ELF-1 (cell line): Measurements from ENCODE around the gene NUDT9.
"Not testable (repeated sequence)": the region's sequence is repeated elsewhere in the genome, so short reads cannot be mapped to it uniquely, and the experiment has no call there.

Experiments
- DNase-seq: peaks from one replicate; pipeline ENCODE4 v3.0.0-alpha.2; 2016; ENCODE audit warnings: low read depth, low spot score

The NUDT9 gene

GRCh38 chr4:87409420-87409939 is 12.9 kb upstream of the NUDT9 start:
- no peak for DNase-seq

GRCh38 chr4:87410157-87410556 is 12.2 kb upstream of the NUDT9 start:
- DNase-seq: no peak

GRCh38 chr4:87410679-87411078 is 11.7 kb upstream of the NUDT9 start:
- DNase-seq: no peak

GRCh38 chr4:87414816-87415215 is 7.6 kb upstream of the NUDT9 start:
- no peak for DNase-seq

- no peak for DNase-seq
These were observed 5.4 kb upstream of the NUDT9 start for GRCh38 chr4:87416965-87417364.

- DNase-seq: not testable (repeated sequence)
These were observed 4.0 kb upstream of the NUDT9 start for GRCh38 chr4:87418410-87418809.

GRCh38 chr4:87419578-87420249 is 2.7 kb upstream of the NUDT9 start:
- DNase-seq: no peak

- no peak for DNase-seq
These were observed 2.0 kb upstream of the NUDT9 start for GRCh38 chr4:87420276-87420830.

GRCh38 chr4:87423317-87424098 is 1.1 kb downstream of the NUDT9 start:
- no peak for DNase-seq

GRCh38 chr4:87424099-87424543 is 1.7 kb downstream of the NUDT9 start:
- not testable (repeated sequence) for DNase-seq

- no peak for DNase-seq
These were observed 3.3 kb downstream of the NUDT9 start for GRCh38 chr4:87425711-87426110.

GRCh38 chr4:87426865-87427517 is 4.6 kb downstream of the NUDT9 start:
- no peak for DNase-seq

- DNase-seq: no peak
These were observed 5.1 kb downstream of the NUDT9 start for GRCh38 chr4:87427518-87427868.

- DNase-seq: no peak
These were observed 6.6 kb downstream of the NUDT9 start for GRCh38 chr4:87428979-87429378.

GRCh38 chr4:87430038-87430437 is 7.7 kb downstream of the NUDT9 start:
- no peak for DNase-seq

GRCh38 chr4:87433342-87433741 is 11.0 kb downstream of the NUDT9 start:
- no peak for DNase-seq

GRCh38 chr4:87442889-87443288 is 20.5 kb downstream of the NUDT9 start:
- no peak for DNase-seq

GRCh38 chr4:87444741-87445140 is 22.4 kb downstream of the NUDT9 start:
- no peak for DNase-seq

- DNase-seq: no peak
These were observed 23.6 kb downstream of the NUDT9 start for GRCh38 chr4:87445964-87446363.

- DNase-seq: not testable (repeated sequence)
These were observed 24.0 kb downstream of the NUDT9 start for GRCh38 chr4:87446375-87446774.

GRCh38 chr4:87451537-87451936 is 29.2 kb downstream of the NUDT9 start:
- no peak for DNase-seq

GRCh38 chr4:87458913-87459312 is 36.5 kb downstream of the NUDT9 start:
- DNase-seq: no peak
